ENCODE data around the gene MBTD1.

MBTD1 gene

DNA sequence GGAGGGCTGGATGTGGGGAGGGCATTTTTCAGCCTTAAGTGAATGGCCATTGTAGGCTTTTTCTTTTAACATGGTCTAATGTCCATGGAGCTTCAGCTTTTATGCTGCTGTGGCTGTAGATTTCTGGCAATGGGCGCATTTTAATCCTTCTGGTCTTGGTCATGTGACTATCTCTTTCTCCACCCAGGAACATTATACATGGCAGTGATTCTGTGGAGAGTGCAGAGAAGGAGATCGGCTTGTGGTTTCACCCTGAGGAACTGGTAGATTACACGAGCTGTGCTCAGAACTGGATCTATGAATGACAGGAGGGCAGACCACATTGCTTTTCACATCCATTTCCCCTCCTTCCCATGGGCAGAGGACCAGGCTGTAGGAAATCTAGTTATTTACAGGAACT, 98.3 kb downstream of the MBTD1 start:
- TF ChIP-seq, protein P1, sequence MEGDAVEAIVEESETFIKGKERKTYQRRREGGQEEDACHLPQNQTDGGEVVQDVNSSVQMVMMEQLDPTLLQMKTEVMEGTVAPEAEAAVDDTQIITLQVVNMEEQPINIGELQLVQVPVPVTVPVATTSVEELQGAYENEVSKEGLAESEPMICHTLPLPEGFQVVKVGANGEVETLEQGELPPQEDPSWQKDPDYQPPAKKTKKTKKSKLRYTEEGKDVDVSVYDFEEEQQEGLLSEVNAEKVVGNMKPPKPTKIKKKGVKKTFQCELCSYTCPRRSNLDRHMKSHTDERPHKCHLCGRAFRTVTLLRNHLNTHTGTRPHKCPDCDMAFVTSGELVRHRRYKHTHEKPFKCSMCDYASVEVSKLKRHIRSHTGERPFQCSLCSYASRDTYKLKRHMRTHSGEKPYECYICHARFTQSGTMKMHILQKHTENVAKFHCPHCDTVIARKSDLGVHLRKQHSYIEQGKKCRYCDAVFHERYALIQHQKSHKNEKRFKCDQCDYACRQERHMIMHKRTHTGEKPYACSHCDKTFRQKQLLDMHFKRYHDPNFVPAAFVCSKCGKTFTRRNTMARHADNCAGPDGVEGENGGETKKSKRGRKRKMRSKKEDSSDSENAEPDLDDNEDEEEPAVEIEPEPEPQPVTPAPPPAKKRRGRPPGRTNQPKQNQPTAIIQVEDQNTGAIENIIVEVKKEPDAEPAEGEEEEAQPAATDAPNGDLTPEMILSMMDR (IDR thresholded peaks at IDR 0.05; ENCODE audit: low read depth, low read length, missing control alignments): no peak
- DNase-seq (ENCODE audit: low read depth): no peak
- no peak overlapping the region for H3K4me3 ChIP-seq (ENCODE audit: low read depth, low read length)

DNA sequence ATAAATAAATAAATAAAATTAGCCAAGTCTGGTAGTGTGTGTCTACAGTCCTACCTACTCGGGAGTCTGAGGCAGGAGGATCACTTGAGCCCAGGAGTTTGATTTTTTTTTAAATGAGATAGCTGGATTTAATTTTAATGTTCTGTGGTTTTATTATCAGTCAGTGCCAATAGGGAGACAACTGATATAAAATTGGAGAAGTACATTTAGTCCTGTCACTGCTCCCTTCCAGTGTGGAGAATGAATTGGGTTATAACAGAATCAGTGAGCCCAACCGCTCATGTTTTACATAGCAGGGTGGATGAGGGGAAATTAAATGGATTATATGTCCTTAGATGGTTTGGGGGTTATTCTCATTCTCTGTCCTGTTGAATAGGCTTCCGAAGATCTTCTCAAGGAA, 100.2 kb downstream of the MBTD1 start:
- DNase-seq (ENCODE audit: low read depth): no peak
- TF ChIP-seq, protein P1 (IDR thresholded peaks at IDR 0.05; ENCODE audit: low read depth, low read length, missing control alignments): no peak
- H3K4me3 ChIP-seq (ENCODE audit: low read depth, low read length): no peak overlapping the region

DNA sequence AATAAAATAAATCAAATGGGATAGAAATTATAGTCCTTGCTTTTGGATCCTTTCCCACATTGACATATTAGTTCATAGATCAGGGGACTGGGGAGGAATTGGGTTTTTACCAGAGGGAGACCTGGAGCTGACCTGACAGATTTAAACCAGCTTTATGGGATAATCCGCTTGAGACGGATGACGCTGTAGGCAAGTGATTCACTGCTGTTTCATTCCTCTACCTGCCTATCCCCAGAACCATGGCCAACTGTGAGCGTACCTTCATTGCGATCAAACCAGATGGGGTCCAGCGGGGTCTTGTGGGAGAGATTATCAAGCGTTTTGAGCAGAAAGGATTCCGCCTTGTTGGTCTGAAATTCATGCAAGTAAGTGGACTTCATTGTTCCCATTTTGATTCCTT, 104.4 kb downstream of the MBTD1 start:
- peak overlapping the region; percentile 53; the same call in 1 of the 2 replicates for H3K4me3 ChIP-seq (ENCODE audit: low read depth, low read length)
- TF ChIP-seq, protein P1 (IDR thresholded peaks at IDR 0.05; ENCODE audit: low read depth, low read length, missing control alignments): no peak
- no peak for DNase-seq (ENCODE audit: low read depth)

DNA sequence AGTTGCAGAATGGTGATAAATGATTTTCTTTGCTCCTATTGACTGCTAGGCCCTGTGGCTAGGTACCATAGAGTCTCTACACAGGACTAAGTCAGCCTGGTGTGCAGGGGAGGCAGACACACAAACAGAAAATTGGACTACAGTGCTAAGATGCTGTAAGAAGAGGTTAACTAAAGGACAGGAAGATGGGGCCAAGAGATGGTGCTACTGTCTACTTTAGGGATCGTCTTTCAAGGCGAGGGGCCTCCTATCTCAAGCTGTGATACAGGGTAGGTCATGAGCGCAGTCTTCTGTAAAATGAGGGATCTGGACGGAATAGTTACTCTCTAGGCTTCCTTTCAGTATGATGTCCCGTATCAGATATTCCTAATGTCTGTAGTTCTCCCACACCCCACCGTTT, 105.7 kb downstream of the MBTD1 start:
- peak overlapping the region; percentile 53 for H3K4me3 ChIP-seq (ENCODE audit: low read depth, low read length)
- DNase-seq (ENCODE audit: low read depth): no peak
- TF ChIP-seq, protein P1 (IDR thresholded peaks at IDR 0.05; ENCODE audit: low read depth, low read length, missing control alignments): no peak

DNA sequence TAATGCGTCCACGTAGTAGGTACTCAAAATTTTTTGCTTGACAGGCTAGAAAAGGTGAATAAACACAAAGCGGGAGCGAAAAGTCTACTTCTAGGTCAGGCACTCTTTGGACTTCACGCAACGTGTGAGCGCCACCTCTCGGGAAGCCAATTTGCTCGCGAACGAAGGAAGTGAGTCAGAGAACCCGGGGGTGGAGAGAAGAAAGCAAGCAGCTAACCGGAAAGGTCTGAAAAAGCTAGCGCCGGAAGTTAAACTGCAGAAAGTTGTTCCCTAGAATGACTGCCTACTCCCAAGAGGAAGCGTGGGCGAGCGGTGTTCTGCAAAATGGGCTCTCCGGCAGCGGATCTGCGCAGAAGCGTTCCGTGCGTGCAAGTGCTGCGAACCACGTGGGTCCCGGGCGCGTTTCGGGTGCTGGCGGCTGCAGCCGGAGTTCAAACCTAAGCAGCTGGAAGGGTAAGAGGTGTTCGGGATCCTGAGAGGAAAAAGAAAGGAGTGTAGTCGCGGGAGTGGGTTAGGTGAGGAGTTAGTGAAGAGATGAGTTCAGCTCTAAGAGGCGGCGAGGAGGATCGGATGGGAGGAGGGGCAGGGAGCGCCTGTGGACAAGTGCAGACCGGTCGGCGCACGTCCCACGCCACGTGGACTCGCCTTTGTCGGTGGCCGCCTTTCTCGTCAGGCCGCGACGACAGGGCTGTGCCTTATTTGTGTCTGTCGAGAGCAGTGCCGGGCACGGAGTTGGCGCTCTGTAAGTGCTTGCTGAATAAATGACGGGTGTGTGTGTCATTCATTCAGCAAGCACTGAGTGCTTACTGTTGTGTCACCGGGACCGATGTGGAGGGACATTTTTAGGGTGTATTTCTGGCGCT, 106.4 kb downstream of the MBTD1 start, which contains the start of gene NME1:
TSS of gene NME1 (plus strand) at position 350 of the 863 bp plus-strand sequence. CDS start 2,096 bp downstream, outside the sequence.
- TF ChIP-seq, protein P1 (IDR thresholded peaks at IDR 0.05; ENCODE audit: low read depth, low read length, missing control alignments): peak; percentile 83
- peak within 1 kb of the TSS; percentile 53 for H3K4me3 ChIP-seq (ENCODE audit: low read depth, low read length)
- DNase-seq (ENCODE audit: low read depth): peak; percentile 99

DNA sequence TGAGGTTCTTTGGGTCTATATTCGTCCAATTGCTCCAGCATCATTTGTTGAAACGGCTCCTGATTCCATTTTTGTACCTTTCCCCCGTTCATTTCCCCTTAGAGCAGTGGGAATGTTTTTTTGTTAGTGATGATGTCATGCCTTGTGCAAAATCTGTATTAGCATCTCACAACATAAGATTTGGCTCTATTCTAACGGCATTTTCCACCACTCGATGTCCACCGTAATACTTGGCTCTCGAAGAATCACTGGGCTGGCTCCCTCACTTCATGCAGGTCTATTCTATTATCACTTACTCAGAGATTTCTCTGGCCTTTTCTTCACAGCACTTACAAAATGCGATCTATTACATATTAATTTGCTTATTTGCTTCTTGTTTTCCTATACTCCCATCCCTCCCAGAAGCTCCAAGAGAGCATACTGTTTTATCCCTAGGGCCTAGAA, 107.1 kb downstream of the MBTD1 start:
- TF ChIP-seq, protein P1 (IDR thresholded peaks at IDR 0.05; ENCODE audit: low read depth, low read length, missing control alignments): no peak
- DNase-seq (ENCODE audit: low read depth): no peak
- peak overlapping the region; percentile 46; the same call in 1 of the 2 replicates for H3K4me3 ChIP-seq (ENCODE audit: low read depth, low read length)

Measured in GM12864 (cell line).